H9 (cell line): Measurements from ENCODE around the gene TMEM132D. TPM values are rescaled to one million over a fixed set of nuclear protein-coding genes. Genes with fewer than 3 reads are reported as not detected.
A peak's percentile ranks its signal among the peaks of the same experiment; 100 is the strongest.

Experiments used
- DNase-seq: peaks from one replicate; pipeline ENCODE4 v3.0.0-alpha.2; 2017
- H2AFZ ChIP-seq: one replicate; pipeline ENCODE4 v1.6.1; 2013; ENCODE audit warnings: mild to moderate bottlenecking, low read length, control low read depth, moderate library complexity
- H2AK5ac ChIP-seq: 2 replicates; pipeline ENCODE4 v1.6.1; 2013; ENCODE audit warnings: low read length, control low read depth, mixed read lengths; ENCODE audit not compliant: insufficient read length
- H2BK120ac ChIP-seq: one replicate; pipeline ENCODE4 v1.6.1; 2013; ENCODE audit warnings: low read depth, mild to moderate bottlenecking, low read length, control low read depth, inconsistent platforms; ENCODE audit not compliant: poor library complexity, severe bottlenecking
- H2BK12ac ChIP-seq: 2 replicates; pipeline ENCODE4 v1.6.1; 2013; ENCODE audit warnings: low read length, control low read depth, mixed read lengths, low read depth; ENCODE audit not compliant: insufficient read length
- H2BK15ac ChIP-seq: 2 replicates; pipeline ENCODE4 v1.6.1; 2013; ENCODE audit warnings: low read depth, low read length, control low read depth
- H2BK20ac ChIP-seq: one replicate; pipeline ENCODE4 v1.6.1; 2013; ENCODE audit warnings: low read depth, mild to moderate bottlenecking, low read length, control low read depth, inconsistent platforms; ENCODE audit not compliant: poor library complexity, severe bottlenecking
- H2BK5ac ChIP-seq: 2 replicates; pipeline ENCODE4 v1.6.1; 2013; ENCODE audit warnings: low read length, control low read depth, mixed read lengths; ENCODE audit not compliant: insufficient read length
- H3K14ac ChIP-seq: 2 replicates; pipeline ENCODE4 v1.6.1; 2013; ENCODE audit warnings: low read length, control low read depth; ENCODE audit not compliant: insufficient read depth
- H3K18ac ChIP-seq: 2 replicates; pipeline ENCODE4 v1.6.1; 2013; ENCODE audit warnings: low read depth, mild to moderate bottlenecking, mixed read lengths, low read length, control low read depth; ENCODE audit not compliant: insufficient read length
- H3K23ac ChIP-seq: 2 replicates; pipeline ENCODE4 v1.6.1; 2013; ENCODE audit warnings: low read length, control low read depth, mixed read lengths, low read depth; ENCODE audit not compliant: insufficient read length
- H3K23me2 ChIP-seq: 2 replicates; pipeline ENCODE4 v1.6.1; 2013; ENCODE audit warnings: low read depth, mild to moderate bottlenecking, mixed read lengths, low read length, control low read depth; ENCODE audit not compliant: insufficient read length, poor library complexity, severe bottlenecking
- H3K27ac ChIP-seq: 2 replicates; pipeline ENCODE4 v1.5.1; 2013; ENCODE audit warnings: low read length, control low read depth, mixed read lengths, low read depth; ENCODE audit not compliant: insufficient read length
- H3K27me3 ChIP-seq: 2 replicates; pipeline ENCODE4 v1.6.1; 2013; ENCODE audit warnings: low read length, control low read depth, inconsistent platforms; ENCODE audit not compliant: insufficient read depth
- H3K4ac ChIP-seq: 2 replicates; pipeline ENCODE4 v1.6.1; 2013; ENCODE audit warnings: low read depth, mild to moderate bottlenecking, control low read depth, inconsistent platforms, low read length, moderate library complexity
- H3K4me1 ChIP-seq: 2 replicates; pipeline ENCODE4 v1.6.1; 2013; ENCODE audit warnings: low read length, control low read depth, inconsistent platforms; ENCODE audit not compliant: insufficient read depth
- H3K4me2 ChIP-seq: 2 replicates; pipeline ENCODE4 v1.6.1; 2013; ENCODE audit warnings: low read length, control low read depth, mixed read lengths; ENCODE audit not compliant: insufficient read length, insufficient read depth
- H3K56ac ChIP-seq: 2 replicates; pipeline ENCODE4 v1.6.1; 2013; ENCODE audit warnings: low read depth, mild to moderate bottlenecking, mixed read lengths, low read length, control low read depth; ENCODE audit not compliant: insufficient read length
- H3K79me1 ChIP-seq: 2 replicates; pipeline ENCODE4 v1.6.1; 2013; ENCODE audit warnings: low read depth, mild to moderate bottlenecking, moderate library complexity, low read length, control low read depth, inconsistent platforms; ENCODE audit not compliant: insufficient read depth, poor library complexity, severe bottlenecking
- H3K79me2 ChIP-seq: 2 replicates; pipeline ENCODE4 v1.6.1; 2013; ENCODE audit warnings: low read length, control low read depth, inconsistent platforms; ENCODE audit not compliant: insufficient read depth
- H3K9ac ChIP-seq: 2 replicates; pipeline ENCODE4 v1.6.1; 2013; ENCODE audit warnings: low read length, control low read depth, mixed read lengths; ENCODE audit not compliant: insufficient read length; ENCODE audit errors: extremely low read depth
- H3K9me3 ChIP-seq: one replicate; pipeline ENCODE4 v1.6.1; 2013; ENCODE audit warnings: low read depth, low read length, inconsistent platforms; ENCODE audit not compliant: control insufficient read depth
- H3T11ph ChIP-seq: one replicate; pipeline ENCODE4 v1.6.1; 2013; ENCODE audit warnings: mild to moderate bottlenecking, low read length, control low read depth, inconsistent platforms
- H4K20me1 ChIP-seq: one replicate; pipeline ENCODE4 v1.6.1; 2013; ENCODE audit not compliant: control insufficient read depth, insufficient read length, insufficient read depth
- H4K5ac ChIP-seq: 2 replicates; pipeline ENCODE4 v1.6.1; 2013; ENCODE audit warnings: low read depth, mild to moderate bottlenecking, mixed read lengths, low read length, control low read depth; ENCODE audit not compliant: insufficient read length
- H4K8ac ChIP-seq: replicated peaks from 2 replicates; pipeline ENCODE4 v1.6.1; 2013; ENCODE audit warnings: low read length, control low read depth, mixed read lengths, low read depth; ENCODE audit not compliant: insufficient read length
- H4K91ac ChIP-seq: 2 replicates; pipeline ENCODE4 v1.6.1; 2013; ENCODE audit warnings: low read depth, mild to moderate bottlenecking, moderate library complexity, mixed read lengths, low read length, control low read depth; ENCODE audit not compliant: insufficient read length
- H3K27ac Mint-ChIP-seq, 3 experiments: 2 replicates in 2 of 3; 3 replicates in 1 of 3; pipeline ENCODE4 v1.8.0; 2020 to 2021; ENCODE audit warnings: mixed read lengths in 3 of 3, mild to moderate bottlenecking in 1 of 3, moderate library complexity in 1 of 3
- H3K27me3 Mint-ChIP-seq: 2 replicates; pipeline ENCODE4 v1.8.0; 2021; ENCODE audit warnings: low read depth, mild to moderate bottlenecking, moderate library complexity, mixed read lengths
- H3K36me3 Mint-ChIP-seq, 3 experiments: 2 replicates in 2 of 3; 3 replicates in 1 of 3; pipeline ENCODE4 v1.8.0; 2020 to 2021; ENCODE audit warnings: low read depth in 3 of 3, mixed read lengths in 3 of 3; ENCODE audit not compliant: insufficient read depth in 1 of 3
- H3K4me1 Mint-ChIP-seq, 2 experiments: 2 replicates each; pipeline ENCODE4 v1.8.0; 2020; ENCODE audit warnings: mixed read lengths in 2 of 2
- H3K4me3 Mint-ChIP-seq, 2 experiments: 2 replicates in 1 of 2; 3 replicates in 1 of 2; pipeline ENCODE4 v1.8.0; 2020 to 2021; ENCODE audit warnings: mild to moderate bottlenecking in 2 of 2, mixed read lengths in 2 of 2, moderate library complexity in 1 of 2
- H3K9me3 Mint-ChIP-seq, 2 experiments: 2 replicates in 1 of 2; 3 replicates in 1 of 2; pipeline ENCODE4 v1.8.0; 2020; ENCODE audit warnings: mild to moderate bottlenecking in 2 of 2, mixed read lengths in 2 of 2, moderate library complexity in 1 of 2
- CTCF ChIP-seq: fragments of 200-600 bp; sonication (generic); conservative IDR thresholded peaks from 3 replicates; pipeline ENCODE4 v1.8.0; 2021; ENCODE audit warnings: antibody characterized with exemption, mild to moderate bottlenecking
- WGBS: extraction: QIAGEN DNeasy Blood & Tissue Kit; methylation state at CpG from one replicate; pipeline ENCODE4 v1.1.7; 2013; ENCODE audit warnings: missing lambda C conversion rate, low lambda C conversion rate, mixed read lengths; ENCODE audit not compliant: insufficient read length; ENCODE audit errors: extremely low coverage; 5-methylcytosine and 5-hydroxymethylcytosine counted together
- total RNA-seq: library from RNA; stranded (reverse); gene quantifications from 2 replicates; pipeline ENCODE4 v1.2.1, GENCODE V29; 2021

The TMEM132D gene
- total RNA-seq, 1 experiment from 2014 or later = 6.1 TPM

GRCh38 chr12:129127771-129128170 lies 776.1 kb downstream of the TMEM132D start:
- Histone ChIP-seq H2BK120ac (no peak overlapping the region), H3K23me2 (peaks cover 3% of the 10 kb centered on the region), H2AFZ (no peak overlapping the region), H3K27me3 (no peaks in the 10 kb centered on the region), H4K20me1 (no peaks in the 10 kb centered on the region), H2BK15ac (no peak overlapping the region), H3K23ac (no peak overlapping the region), H3K9ac (no peak overlapping the region), H2BK5ac (no peak overlapping the region), H2BK20ac (no peak overlapping the region), H4K5ac (no peak overlapping the region), H3K14ac (peak overlapping the region; percentile 44; the same call in 1 of the 2 replicates), H2BK12ac (no peak overlapping the region), H4K91ac (no peak overlapping the region), H3K79me1 (no peaks in the 10 kb centered on the region), H3K56ac (no peak overlapping the region), H4K8ac (no peak overlapping the region), H2AK5ac (no peak overlapping the region), H3K9me3 (no peaks in the 10 kb centered on the region), H3K18ac (no peak overlapping the region), H3K4ac (no peak overlapping the region), H3K79me2 (no peaks in the 10 kb centered on the region), H3K27ac (no peak overlapping the region), H3T11ph (no peak overlapping the region), H3K4me1 (no peaks in the 10 kb centered on the region), H3K4me2 (no peak overlapping the region)
- Mint-ChIP-seq H3K4me1 (peaks cover 2 to 3% of the 10 kb centered on the region in 2 experiments; a peak in 3 of 4 replicates), H3K27ac (no peak overlapping the region), H3K36me3 (peaks cover 0 to 8% (median 0%) of the 10 kb centered on the region in 3 experiments; a peak in 5 of 7 replicates), H3K9me3 (peaks cover 6 to 7% of the 10 kb centered on the region in 2 experiments; a peak in 4 of 5 replicates), H3K4me3 (no peak overlapping the region), H3K27me3 (no peaks in the 10 kb centered on the region; the same call in 1 of the 2 replicates)
- DNase-seq = no peak
- no peak for TF ChIP-seq CTCF
- no CpG with 5 or more reads among the region's 12 CpGs for WGBS
